RWPE2 (cell line): ENCODE measurements around the gene TRIP6.
A peak's percentile ranks its signal among the peaks of the same experiment; 100 is the strongest.

Experiments
- ATAC-seq: fragments of 200-7000 bp; cut with Tn5 transposase; 3 replicates; pipeline ENCODE4 v1.9.1; 2021; ENCODE audit warnings: low read depth
- DNase-seq: peaks from one replicate; pipeline ENCODE4 v3.0.0-alpha.2; 2020; ENCODE audit warnings: low spot score
- H3K27ac ChIP-seq: fragments of 450-650 bp; 2 replicates; pipeline ENCODE4 v1.5.1; 2017; ENCODE audit warnings: mild to moderate bottlenecking; ENCODE audit not compliant: poor library complexity, severe bottlenecking
- H3K27me3 ChIP-seq: fragments of 250-450 bp; sonication (Bioruptor Pico); 2 replicates; pipeline ENCODE4 v1.5.1; 2021; ENCODE audit warnings: mild to moderate bottlenecking, moderate library complexity; ENCODE audit not compliant: insufficient read depth, poor library complexity, severe bottlenecking
- H3K36me3 ChIP-seq: fragments of 250-450 bp; sonication (Bioruptor Pico); 2 replicates; pipeline ENCODE4 v1.5.1; 2020; ENCODE audit warnings: low read depth, mild to moderate bottlenecking, moderate library complexity
- H3K4me1 ChIP-seq: fragments of 250-450 bp; sonication (Bioruptor Pico); 2 replicates; pipeline ENCODE4 v1.5.1; 2021; ENCODE audit warnings: mild to moderate bottlenecking, moderate library complexity; ENCODE audit not compliant: insufficient read depth, poor library complexity, severe bottlenecking
- H3K4me3 ChIP-seq: fragments of 250-450 bp; sonication (Bioruptor Pico); 2 replicates; pipeline ENCODE4 v1.5.1; 2021; ENCODE audit warnings: mild to moderate bottlenecking, moderate library complexity; ENCODE audit not compliant: severe bottlenecking
- H3K9me3 ChIP-seq: fragments of 250-450 bp; sonication (Bioruptor Pico); 2 replicates; pipeline ENCODE4 v1.5.1; 2021; ENCODE audit warnings: mild to moderate bottlenecking, moderate library complexity; ENCODE audit not compliant: severe bottlenecking
- CTCF ChIP-seq: fragments of 450-650 bp; IDR thresholded peaks from one replicate; pipeline ENCODE4 v1.5.1; 2017; ENCODE audit warnings: mild to moderate bottlenecking, moderate library complexity; ENCODE audit not compliant: poor library complexity, severe bottlenecking

Gene TRIP6

GRCh38 chr7:100885440-100886141 lies 18.4 kb downstream of the TRIP6 start:
- Histone ChIP-seq H3K4me3 (no peak overlapping the region), H3K4me1 (peaks cover 6% of the 10 kb centered on the region), H3K36me3 (peaks cover 80% of the 10 kb centered on the region), H3K27ac (no peak overlapping the region), H3K27me3 (no peaks in the 10 kb centered on the region), H3K9me3 (no peaks in the 10 kb centered on the region)
- ATAC-seq (no peak), DNase-seq (no peak)
- TF ChIP-seq CTCF, result no peak

- Histone ChIP-seq H3K27ac (no peak overlapping the region), H3K9me3 (no peaks in the 10 kb centered on the region), H3K27me3 (no peaks in the 10 kb centered on the region), H3K4me3 (no peak overlapping the region), H3K4me1 (peaks cover 11% of the 10 kb centered on the region), H3K36me3 (peaks cover 73% of the 10 kb centered on the region)
- ATAC-seq, result no peak
- no peak for TF ChIP-seq CTCF
- DNase-seq, result no peak
Observed at GRCh38 chr7:100886142-100886935, 19.2 kb downstream of the TRIP6 start.

- H3K36me3 ChIP-seq, result peaks cover 66% of the 10 kb centered on the region
- H3K4me3 ChIP-seq, result no peak overlapping the region
- ATAC-seq, result no peak
- peaks cover 18% of the 10 kb centered on the region for H3K4me1 ChIP-seq
- no peaks in the 10 kb centered on the region for H3K9me3 ChIP-seq
- no peak for DNase-seq
- no peaks in the 10 kb centered on the region for H3K27me3 ChIP-seq
- TF ChIP-seq CTCF, result no peak
- peak overlapping the region; percentile 86 for H3K27ac ChIP-seq
Observed at GRCh38 chr7:100886936-100887515, 19.8 kb downstream of the TRIP6 start.

GRCh38 chr7:100887516-100888290 lies 20.5 kb downstream of the TRIP6 start:
- Histone ChIP-seq H3K4me1 (peaks cover 18% of the 10 kb centered on the region), H3K27me3 (no peaks in the 10 kb centered on the region), H3K27ac (peak overlapping the region; percentile 86), H3K9me3 (no peaks in the 10 kb centered on the region), H3K4me3 (no peak overlapping the region), H3K36me3 (peaks cover 61% of the 10 kb centered on the region)
- no peak for ATAC-seq
- no peak for TF ChIP-seq CTCF
- no peak for DNase-seq
